ENCODE data around the gene FRMD3. TPM values are rescaled to one million over a fixed set of nuclear protein-coding genes. Genes with fewer than 3 reads are reported as not detected.

The FRMD3 gene
- total RNA-seq, 4 donors from 2014 or later = 1.8 to 13.3 (median 3.3) TPM

DNA sequence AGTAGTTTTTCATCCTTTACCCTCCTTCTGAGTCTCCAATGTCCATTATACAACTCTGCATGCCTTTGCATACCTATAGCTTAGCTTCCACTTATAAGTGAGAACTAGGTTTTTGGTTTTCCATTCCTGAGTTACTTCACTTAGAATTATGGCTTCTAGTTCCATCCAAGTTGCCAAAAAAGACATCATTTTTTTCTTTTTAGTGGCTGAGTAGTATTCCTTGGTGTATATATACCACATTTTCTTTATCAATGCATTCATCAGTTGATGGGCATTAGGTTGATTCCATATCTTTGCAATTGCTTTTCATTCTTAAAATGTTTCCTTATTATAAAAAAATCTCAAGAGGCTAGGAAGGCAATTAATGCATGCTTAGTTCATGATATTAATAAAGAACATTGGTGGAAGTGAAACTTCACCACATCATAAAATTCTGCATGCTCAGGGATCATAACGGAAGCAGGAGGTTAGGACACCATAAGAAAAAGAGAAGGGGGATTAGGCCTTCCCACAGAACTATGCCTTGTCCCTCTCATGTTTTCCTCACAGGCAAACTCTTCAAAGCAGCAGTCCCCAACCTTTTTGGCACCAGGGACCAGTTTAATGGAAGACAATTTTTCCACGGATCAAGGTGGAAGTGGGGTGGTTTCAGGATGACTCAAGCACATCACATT lies 105.2 kb downstream of the FRMD3 start:
- no peaks in the 10 kb centered on the region for H3K9me3 ChIP-seq
- H3K36me3 ChIP-seq = no peaks in the 10 kb centered on the region
- H3K27me3 ChIP-seq = no peaks in the 10 kb centered on the region
- H3K4me1 ChIP-seq = peaks cover 0 to 6% of the 10 kb centered on the region in 2 donors
- no peak overlapping the region for H3K4me3 ChIP-seq
- intact Hi-C loops (cut with DNase I; ENCODE audit: low total_unique reads) = no loop called here
- DNase-seq = no peak
- TF ChIP-seq, protein P1, sequence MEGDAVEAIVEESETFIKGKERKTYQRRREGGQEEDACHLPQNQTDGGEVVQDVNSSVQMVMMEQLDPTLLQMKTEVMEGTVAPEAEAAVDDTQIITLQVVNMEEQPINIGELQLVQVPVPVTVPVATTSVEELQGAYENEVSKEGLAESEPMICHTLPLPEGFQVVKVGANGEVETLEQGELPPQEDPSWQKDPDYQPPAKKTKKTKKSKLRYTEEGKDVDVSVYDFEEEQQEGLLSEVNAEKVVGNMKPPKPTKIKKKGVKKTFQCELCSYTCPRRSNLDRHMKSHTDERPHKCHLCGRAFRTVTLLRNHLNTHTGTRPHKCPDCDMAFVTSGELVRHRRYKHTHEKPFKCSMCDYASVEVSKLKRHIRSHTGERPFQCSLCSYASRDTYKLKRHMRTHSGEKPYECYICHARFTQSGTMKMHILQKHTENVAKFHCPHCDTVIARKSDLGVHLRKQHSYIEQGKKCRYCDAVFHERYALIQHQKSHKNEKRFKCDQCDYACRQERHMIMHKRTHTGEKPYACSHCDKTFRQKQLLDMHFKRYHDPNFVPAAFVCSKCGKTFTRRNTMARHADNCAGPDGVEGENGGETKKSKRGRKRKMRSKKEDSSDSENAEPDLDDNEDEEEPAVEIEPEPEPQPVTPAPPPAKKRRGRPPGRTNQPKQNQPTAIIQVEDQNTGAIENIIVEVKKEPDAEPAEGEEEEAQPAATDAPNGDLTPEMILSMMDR (IDR thresholded peaks at IDR 0.05) = no peak
- TF ChIP-seq POLR2A (IDR thresholded peaks at IDR 0.05) = no peak
- no peak overlapping the region for H3K27ac ChIP-seq

DNA sequence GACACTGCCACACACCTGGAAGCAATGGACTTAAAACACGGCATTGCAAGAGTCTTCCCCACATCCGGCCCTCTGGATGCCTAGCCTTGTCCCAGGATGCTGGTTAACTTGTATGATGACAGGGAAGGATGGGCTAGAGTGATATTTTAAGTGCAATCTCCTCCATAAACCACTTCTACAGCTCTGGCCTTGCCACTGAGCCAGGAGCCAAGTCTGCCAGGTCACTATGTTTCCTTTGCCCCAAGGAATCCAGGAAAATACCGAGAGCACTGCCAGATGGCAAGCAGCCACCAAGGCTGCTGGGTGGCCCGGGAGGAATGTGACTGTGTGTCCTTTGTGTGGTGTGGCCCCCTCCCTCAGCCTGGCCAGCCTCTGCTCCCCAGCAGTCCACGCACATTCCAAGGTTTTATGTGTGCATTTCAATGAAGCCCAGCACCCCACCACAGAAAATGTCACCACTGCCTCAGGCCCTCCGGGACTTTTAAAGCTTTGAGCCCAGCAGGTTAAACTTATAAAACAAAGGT lies 106.0 kb downstream of the FRMD3 start:
- no peaks in the 10 kb centered on the region for H3K36me3 ChIP-seq
- H3K4me3 ChIP-seq = no peak overlapping the region
- H3K27ac ChIP-seq = peak overlapping the region in 1 of 2 donors; percentile 66
- intact Hi-C loops (cut with DNase I; ENCODE audit: low total_unique reads) = no loop called here
- H3K4me1 ChIP-seq = peaks cover 0 to 6% of the 10 kb centered on the region in 2 donors
- H3K27me3 ChIP-seq = no peaks in the 10 kb centered on the region
- no peaks in the 10 kb centered on the region for H3K9me3 ChIP-seq
- TF ChIP-seq, protein P1 (IDR thresholded peaks at IDR 0.05) = no peak
- TF ChIP-seq POLR2A (IDR thresholded peaks at IDR 0.05) = no peak
- peak; percentile 37 to 70 for DNase-seq

DNA sequence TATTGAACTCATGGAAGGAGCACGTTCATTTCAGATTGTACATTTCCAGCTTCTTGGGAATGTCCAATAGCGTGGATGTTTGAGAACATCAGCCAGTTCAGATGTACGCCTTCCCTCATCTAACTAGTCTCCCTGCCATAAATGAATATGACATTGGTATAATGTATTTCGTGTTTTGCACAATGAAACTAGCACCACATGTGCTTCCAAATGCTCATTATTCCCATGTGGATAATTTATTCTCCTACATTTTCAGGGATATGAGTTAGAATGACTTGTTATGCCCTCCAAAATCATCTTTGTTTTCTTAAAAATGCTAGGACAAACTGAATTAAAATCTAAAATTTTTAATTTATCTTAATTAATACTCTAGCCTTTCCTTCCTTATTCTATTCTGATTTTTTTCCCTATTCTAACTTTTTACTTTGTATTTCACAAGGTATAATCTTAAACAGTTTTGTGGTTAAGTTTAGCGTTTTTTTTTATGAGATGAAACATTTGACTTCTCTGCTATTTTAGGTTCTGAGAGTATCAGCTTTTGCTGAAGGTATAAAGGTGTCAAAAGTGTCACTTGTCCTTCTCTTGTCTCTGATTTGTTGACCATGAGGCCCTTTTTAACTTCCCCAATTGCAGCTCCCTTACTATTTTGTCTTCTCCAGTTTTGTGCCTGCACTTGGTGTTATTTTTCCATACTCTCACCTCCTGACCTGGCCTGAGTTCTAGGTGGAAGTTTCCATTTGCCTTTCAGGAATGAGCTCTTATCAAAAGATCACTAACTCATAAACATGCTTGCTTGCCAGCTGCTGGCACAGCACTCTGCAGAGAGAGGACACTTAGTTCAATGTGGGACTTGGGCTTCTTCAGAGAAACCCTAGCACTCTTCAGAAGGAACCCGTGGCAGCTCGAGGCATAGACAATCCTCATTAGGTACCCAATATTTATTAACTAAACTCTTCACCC lies 106.8 kb downstream of the FRMD3 start:
- peak in 1 of 2 donors; percentile 56 for DNase-seq
- Histone ChIP-seq H3K27ac (peak overlapping the region in 1 of 2 donors; percentile 66), H3K4me3 (no peak overlapping the region), H3K9me3 (no peaks in the 10 kb centered on the region), H3K36me3 (no peaks in the 10 kb centered on the region), H3K27me3 (no peaks in the 10 kb centered on the region), H3K4me1 (peaks cover 0 to 6% of the 10 kb centered on the region in 2 donors)
- intact Hi-C loops (cut with DNase I; ENCODE audit: low total_unique reads) = no loop called here
- TF ChIP-seq, protein P1 (IDR thresholded peaks at IDR 0.05) = no peak
- TF ChIP-seq POLR2A (IDR thresholded peaks at IDR 0.05) = no peak

DNA sequence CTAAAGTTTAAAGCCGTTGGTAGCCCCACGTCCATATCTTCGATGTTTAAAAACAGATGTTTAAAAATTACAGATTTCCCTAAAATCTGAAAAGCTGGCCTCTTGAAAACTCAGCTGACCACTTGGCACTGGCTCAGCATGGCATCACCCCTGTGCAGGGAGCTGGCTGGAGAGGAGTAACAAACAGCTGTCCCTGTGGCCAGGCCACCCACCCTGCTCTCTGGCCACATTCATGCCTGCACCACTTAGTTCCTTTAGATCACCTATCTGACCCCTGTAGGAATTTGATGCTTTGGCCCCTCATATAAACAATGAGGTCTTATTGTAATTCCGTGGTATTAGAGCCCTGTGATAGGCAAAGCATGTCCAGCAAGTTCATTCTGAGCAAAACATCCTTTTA lies 107.5 kb downstream of the FRMD3 start:
- Histone ChIP-seq H3K27me3 (no peaks in the 10 kb centered on the region), H3K36me3 (no peaks in the 10 kb centered on the region), H3K4me3 (no peak overlapping the region), H3K4me1 (peaks cover 0 to 6% of the 10 kb centered on the region in 2 donors), H3K9me3 (no peaks in the 10 kb centered on the region), H3K27ac (peak overlapping the region in 1 of 2 donors; percentile 66)
- no peak for TF ChIP-seq POLR2A (IDR thresholded peaks at IDR 0.05)
- TF ChIP-seq, protein P1 (IDR thresholded peaks at IDR 0.05) = no peak
- no peak for DNase-seq
- intact Hi-C loops (cut with DNase I; ENCODE audit: low total_unique reads) = no loop called here
